Stimulated activated CD8-positive, alpha-beta memory T cell treated with anti-CD3 and anti-CD28 coated beads, Interleukin-15, amount 100 ng/mL, for 24 hours (primary cell): ENCODE results near the gene SMCR8.
"Not testable (repeated sequence)": the region's sequence is repeated elsewhere in the genome, so short reads cannot be mapped to it uniquely, and the experiment has no call there.

Experiments
- DNase-seq: peaks from one replicate; pipeline ENCODE4 v3.0.0-alpha.2; 2020; ENCODE audit warnings: low read depth

The SMCR8 gene

DNA sequence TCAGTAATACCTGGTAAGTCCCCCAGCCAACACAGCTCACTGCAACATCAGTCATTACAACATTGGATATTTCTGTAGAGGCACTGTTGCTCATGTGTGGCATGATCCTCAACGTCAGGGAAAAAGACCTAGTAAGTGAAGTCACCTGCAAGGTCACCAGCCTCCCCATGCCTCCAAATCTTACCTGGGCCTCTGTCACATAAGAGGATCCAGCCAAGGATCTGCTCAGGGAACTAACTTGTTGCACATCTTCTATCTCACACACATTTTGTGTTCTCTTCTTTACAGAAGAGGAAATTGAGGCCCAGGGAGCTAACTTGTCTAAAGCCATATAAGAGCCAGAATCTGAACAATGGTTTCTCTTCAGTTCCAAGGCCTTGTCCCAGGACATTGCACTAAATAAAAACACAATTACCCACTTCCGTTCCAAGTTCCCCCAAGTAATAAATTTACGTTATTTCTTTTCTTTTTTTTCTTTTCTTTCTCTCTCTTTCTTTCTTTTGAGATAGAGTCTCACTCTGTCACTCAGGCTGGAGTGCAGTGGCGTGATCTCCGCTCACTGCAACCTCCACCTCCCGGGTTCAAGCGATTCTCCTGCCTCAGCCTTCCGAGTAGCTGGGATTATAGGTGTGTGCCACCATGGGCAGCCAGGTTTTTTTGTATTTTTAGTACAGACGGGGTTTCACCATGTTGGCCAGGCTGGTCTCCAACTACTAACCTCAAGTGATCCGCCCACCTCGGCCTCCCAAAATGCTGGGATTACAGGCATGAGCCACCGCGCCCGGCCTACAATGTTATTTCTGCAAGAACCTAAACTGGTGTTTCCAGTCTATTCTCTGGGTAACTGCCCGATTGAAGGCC is 47.0 kb downstream of the SMCR8 start:
- DNase-seq = no peak

DNA sequence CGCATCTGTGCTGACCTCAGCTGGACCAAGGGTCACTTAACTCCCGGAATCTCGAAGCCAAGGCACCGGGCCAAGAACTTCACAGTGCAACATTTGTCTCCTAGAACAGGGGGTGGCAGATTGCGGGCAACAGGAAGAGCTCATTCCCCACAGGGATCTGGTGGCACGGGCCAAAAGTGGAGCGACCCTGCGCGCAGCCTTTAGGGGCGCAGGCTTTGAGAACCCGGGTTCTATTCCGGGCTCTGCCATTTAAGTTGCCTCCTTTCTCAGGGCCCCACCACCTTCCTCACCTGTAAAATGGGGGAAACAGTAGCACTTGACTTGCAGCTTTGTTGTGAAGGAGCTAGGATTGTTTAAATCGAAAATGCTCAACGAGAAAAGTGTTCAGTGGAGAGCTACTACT is 47.6 kb downstream of the SMCR8 start:
- DNase-seq = no peak

DNA sequence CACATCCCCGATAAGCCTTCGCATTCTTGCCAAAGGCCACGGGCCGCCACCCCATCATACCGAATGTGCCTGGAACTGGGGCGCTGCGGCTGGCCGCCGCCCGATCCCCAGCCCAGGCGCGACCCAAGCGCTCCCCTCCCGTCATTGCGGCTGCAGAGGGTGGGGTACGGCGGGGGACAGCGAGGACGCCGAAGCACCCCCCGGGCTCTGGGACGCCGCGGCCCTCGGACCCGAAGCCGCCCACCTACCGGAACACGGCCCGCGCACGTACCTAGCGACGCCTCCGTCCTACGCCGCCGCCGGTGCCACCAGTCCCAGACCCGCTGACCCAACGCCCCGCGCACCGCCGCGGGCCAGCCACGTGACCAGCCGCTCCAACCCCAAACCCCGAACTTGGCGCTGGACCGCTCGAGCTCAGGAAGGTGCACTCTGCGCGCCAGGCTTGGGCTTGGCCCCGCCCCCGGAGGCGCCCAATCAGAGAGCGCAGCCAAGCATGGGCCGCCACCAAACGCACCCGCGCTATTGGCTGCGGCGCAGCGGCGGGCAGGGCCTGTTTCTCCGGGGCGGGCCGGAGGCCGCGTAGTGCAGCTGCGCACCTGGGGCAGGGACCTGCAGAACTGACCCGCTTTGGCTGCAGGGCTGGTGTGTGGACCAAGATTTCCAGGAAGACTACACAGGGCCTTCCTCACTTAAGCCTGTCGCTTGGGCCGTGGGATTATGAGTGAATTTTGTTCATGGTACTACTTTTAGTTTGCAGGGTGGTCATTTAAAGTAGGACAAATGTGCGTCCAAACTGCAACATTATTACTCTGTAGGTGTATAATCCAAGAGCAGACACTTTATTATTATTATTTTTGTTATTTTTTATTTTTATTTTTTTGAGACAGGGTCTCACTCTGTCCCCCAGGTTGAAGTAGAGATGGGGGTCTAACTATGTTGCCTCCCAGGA is 48.3 kb downstream of the SMCR8 start, which contains the start of gene SHMT1:
Gene SHMT1 (minus strand): TSS at position 450 of the 949 bp plus-strand sequence. CDS start 7,569 bp downstream, outside the sequence.
- peak; percentile 78 for DNase-seq

DNA sequence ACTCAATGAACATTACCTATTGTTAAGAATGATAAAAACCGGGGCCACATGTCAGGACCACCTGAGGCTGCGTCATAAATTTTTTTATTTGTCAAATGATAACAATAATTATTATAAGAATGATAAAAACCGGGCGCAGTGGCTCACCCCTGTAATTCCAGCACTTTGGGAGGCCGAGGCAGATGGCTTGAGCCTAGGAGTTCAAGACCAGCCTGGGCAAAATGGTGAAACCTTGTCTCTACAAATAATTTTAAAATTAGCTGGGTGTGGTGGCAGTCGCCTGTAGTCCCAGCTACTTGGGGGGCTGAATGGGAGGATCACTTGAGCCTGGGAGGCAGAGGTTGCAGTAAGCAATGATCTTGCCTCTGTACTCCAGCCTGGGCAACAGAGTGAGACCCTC is 49.1 kb downstream of the SMCR8 start:
- DNase-seq = no peak

DNA sequence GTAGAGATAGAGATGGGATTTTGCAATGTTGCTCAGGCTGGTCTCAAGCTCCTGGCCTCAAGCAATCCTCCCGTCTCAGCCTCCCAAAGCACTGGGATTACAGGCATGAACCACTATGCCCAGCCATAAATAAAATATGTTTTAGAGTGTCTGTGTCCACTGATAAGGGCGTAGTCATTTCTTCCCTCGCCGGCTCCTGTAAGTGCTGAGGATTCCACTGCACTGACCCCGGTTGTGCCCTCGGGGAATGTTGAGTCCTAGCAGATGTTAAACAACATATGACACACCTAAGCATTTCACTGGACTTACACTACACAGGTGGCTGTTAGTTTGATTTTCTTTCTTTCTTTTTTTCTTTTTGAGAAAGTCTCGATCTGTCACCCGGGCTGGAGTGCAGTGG is 53.9 kb downstream of the SMCR8 start:
- no peak for DNase-seq

DNA sequence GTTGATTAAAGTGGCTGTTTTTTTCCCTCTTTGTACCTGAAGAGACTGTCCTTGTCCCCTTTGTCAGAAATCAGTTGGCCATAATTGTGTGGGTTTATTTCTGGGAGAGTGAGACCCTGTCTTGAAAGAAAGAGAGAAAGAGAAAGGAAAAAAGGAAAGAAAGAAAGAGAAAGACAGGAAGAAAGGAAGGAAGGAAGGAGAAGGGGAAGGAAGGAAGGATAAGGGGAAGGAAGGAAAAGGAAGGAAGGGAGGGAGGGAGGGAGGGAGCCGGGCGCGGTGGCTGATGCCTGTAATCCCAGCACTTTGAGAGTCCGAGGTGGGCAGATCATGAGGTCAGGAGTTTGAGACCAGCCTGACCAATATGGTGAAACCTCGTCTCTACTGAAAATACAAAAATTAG is 55.7 kb downstream of the SMCR8 start:
- DNase-seq = no peak

DNA sequence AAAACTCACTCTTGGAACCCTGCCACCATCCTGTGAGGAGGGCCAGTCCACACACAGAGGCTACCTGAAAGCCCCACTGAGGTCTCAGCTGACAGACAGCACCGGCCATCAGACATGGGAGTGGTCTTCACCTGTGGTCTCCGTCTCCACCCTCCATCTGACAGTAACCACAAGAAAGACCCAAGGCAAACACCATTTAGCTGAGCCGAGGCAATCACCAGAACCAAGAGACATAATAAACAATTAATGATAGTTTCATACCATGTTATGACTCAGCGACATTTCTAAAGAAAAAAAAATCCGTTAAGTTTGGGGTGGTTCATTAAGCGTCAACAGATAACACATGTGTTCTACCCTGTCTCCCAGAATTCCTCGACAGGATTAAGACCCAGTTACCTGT is 56.4 kb downstream of the SMCR8 start:
- no peak for DNase-seq

DNA sequence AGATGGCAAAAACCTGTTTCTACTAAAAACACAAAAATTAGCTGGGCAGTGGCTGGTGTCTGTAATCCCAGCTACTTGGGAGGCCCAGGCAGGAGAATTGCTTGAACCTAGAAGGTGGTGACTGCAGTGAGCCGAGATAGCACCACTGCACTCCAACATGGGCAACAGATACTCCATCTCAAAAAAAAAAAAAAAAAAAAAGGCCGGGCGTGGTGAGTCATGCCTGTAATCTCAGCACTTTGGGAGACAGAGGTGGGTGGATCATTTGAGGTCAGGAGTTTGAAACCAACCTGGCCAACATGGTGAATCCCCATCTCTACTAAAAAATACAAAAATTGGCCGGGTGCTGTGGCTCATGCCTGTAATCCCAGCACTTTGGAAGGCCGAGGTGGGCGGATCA is 58.1 kb downstream of the SMCR8 start:
- not testable (repeated sequence) for DNase-seq

DNA sequence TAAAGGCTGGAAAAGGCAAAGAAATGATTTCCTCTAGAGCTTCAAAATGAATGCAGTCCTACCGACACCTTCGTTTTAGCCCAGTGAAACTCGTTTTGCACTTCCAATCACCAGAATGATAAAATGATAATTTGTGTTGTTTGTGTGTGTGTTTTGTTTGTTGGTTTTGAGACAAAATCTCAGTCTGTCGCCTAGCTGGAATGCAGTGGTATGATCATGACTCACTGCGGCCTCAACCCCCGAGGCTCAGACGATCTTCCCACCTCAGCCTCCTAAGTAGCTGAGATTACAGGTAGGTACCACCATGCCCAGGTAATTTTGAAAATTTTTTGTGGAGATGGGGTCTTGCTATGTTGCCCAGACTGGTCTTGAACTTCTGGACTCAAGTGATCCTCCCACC is 59.1 kb downstream of the SMCR8 start:
- DNase-seq = no peak
